Activated T-helper 9 cell treated with anti-CD3 and anti-CD28 coated beads, Interleukin-2, amount 50 U/mL, for 16 hours (primary cell): ENCODE results near the gene ALOX5.
"Not testable (repeated sequence)": the region's sequence is repeated elsewhere in the genome, so short reads cannot be mapped to it uniquely, and the experiment has no call there.

Experiments used
- DNase-seq: peaks from one replicate; pipeline ENCODE4 v3.0.0-alpha.2; 2020; ENCODE audit warnings: low read depth

The ALOX5 gene

GRCh38 chr10:45404770-45405120 lies 30.7 kb downstream of the ALOX5 start:
- DNase-seq = no peak

- no peak for DNase-seq
Measured at GRCh38 chr10:45407542-45407941, 33.5 kb downstream of the ALOX5 start.

GRCh38 chr10:45408421-45409319 lies 34.7 kb downstream of the ALOX5 start:
- DNase-seq = no peak

GRCh38 chr10:45409347-45409746 lies 35.3 kb downstream of the ALOX5 start:
- DNase-seq = not testable (repeated sequence)

GRCh38 chr10:45409782-45410181 lies 35.8 kb downstream of the ALOX5 start:
- no peak for DNase-seq

DNA sequence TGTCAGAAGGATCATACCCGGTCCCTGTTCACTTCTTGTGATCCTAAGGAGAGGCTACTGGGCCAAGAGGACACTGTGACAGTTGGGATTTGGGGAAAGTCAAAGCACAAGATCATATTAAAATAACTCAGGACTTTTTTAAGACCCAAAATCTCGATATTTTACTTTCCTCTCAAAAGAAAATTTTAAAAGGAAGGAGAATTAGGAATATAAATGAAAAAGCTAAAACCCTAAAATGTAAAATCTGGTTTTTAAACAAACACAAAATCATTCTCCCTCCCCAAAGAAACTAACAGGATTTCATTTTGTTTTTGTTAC lies 36.4 kb downstream of the ALOX5 start:
- no peak for DNase-seq

- no peak for DNase-seq
Measured at GRCh38 chr10:45410807-45411606, 37.0 kb downstream of the ALOX5 start.

GRCh38 chr10:45411607-45411940 lies 37.6 kb downstream of the ALOX5 start:
- DNase-seq = no peak

DNA sequence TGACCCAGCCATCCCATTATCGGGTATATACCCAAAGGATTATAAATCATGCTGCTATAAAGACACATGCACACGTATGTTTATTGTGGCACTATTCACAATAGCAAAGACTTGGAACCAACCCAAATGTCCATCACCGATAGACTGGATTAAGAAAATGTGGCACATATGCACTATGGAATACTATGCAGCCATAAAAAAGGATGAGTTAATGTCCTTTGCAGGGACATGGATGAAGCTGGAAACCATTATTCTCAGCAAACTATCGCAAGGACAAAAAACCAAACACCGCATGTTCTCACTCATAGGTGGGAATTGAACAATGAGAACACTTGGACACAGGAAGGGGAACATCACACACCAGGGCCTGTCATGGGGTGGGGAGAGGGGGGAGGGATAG lies 41.0 kb downstream of the ALOX5 start:
- not testable (repeated sequence) for DNase-seq

- no peak for DNase-seq
Measured at GRCh38 chr10:45416603-45417002, 42.6 kb downstream of the ALOX5 start.

DNA sequence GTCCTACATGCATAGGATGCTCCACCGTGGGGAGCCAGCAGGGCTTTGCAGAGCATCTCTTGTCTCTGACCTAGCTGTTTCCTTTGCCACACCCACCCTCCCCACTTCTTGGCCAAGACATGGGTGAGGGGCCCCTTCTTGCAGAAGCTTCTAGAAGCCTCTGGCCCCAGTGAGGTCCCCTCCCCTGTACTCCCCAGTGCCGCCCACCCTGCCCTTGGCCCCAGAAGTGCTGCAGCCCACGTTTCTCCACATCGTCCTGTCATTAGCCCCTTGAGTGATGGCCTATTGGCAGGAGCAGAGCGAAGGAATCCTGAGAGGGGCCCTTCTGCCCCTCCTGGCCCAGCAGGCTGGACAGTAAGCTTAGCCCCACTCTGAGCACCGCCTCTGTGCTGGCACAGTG lies 43.7 kb downstream of the ALOX5 start:
- DNase-seq = no peak

DNA sequence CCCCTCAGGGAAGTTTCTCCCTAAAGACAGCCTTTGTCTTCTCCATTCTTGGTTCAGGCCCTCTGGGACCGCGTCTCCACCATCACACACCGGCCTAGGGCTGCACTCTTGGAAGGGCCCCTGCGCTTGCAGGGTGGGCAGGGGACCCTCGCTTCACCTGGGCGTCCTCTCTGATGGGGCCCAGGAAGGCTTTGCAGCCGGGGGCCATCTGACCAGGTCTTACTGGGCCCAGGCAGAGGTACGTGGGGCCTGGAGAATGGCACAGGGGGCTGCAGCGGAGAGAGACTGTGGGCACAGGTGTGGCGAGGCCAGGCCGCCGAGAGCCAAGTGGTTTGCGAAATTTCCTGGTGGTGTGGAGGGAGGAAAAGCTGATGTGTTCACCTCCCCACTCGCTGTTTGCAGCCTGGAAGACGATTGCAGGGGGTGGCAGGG lies 44.4 kb downstream of the ALOX5 start:
- no peak for DNase-seq

- DNase-seq = peak; percentile 37
Measured at GRCh38 chr10:45418849-45419675, 45.0 kb downstream of the ALOX5 start.

DNA sequence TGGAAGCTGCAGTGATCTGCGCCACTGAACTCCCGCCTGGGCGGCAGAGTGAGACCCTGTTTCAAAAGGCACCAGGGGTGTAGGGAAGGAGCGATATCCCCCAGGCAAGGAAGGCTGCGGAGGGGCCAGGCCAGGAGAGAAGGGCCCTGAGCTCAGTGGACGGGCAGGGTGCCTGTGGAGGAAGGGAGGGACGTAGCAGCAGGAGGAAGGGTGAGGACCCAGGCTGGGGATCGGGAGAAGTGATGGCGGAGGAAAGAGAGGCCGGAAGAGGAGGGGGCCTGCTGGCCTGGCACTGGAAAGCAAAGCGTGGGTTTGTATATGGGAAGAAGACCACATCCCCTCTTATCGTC lies 45.6 kb downstream of the ALOX5 start:
- no peak for DNase-seq

- DNase-seq = peak; percentile 37
Measured at GRCh38 chr10:45420453-45421192, 46.6 kb downstream of the ALOX5 start.

GRCh38 chr10:45421221-45422097 lies 47.4 kb downstream of the ALOX5 start:
- no peak for DNase-seq

GRCh38 chr10:45422207-45422865 lies 48.3 kb downstream of the ALOX5 start:
- no peak for DNase-seq

GRCh38 chr10:45422866-45423659 lies 49.0 kb downstream of the ALOX5 start:
- DNase-seq = no peak

DNA sequence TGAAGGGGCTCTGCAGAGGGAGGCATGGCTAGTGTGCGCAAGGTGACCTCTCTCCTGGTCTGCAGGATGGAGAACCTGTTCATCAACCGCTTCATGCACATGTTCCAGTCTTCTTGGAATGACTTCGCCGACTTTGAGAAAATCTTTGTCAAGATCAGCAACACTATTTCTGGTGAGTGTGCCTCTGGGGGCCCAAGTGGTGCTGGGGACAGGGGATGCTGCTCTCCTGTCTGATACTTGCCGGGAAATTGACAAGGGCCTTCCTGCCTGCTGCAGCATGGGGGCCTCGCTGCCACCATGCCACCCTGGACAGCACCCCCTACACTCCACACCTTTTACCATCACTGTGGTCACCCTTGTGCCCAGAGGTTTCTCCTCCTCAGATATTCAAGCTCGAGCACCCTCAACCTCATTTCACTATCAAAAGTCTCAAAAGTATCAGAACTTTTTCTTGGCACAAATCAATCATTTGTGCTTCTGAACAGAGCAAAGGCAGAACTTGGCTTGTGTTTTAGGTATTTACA lies 50.0 kb downstream of the ALOX5 start:
- no peak for DNase-seq
